TTC549 (cell line): ENCODE results near the gene CAGE1.

ENCODE experiments used
- FAIRE-seq: peaks from 2 replicates; lab custom pipeline; 2012; peaks lifted over from hg19 to GRCh38; lab: Jason Lieb, UNC

The CAGE1 gene

DNA sequence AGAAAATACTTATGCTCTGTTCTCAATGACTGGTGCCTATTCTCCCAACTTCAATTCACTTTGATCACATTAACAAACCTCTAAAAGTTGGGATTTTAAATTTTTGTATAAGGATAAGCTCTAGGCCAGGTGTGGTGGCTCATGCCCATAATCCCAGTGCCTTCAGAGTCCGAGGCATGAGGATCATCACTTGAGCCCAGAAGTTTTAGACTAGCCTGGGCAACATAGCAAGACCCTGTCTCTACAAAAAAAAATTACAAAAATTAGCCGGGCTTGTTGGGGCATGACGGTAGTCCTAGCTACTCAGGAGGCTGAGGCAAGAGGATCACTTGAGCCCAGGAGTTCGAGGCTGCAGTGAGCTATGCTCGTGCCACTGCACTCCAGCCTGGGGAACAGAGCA, 80.5 kb downstream of the CAGE1 start:
- FAIRE-seq, result no peak

DNA sequence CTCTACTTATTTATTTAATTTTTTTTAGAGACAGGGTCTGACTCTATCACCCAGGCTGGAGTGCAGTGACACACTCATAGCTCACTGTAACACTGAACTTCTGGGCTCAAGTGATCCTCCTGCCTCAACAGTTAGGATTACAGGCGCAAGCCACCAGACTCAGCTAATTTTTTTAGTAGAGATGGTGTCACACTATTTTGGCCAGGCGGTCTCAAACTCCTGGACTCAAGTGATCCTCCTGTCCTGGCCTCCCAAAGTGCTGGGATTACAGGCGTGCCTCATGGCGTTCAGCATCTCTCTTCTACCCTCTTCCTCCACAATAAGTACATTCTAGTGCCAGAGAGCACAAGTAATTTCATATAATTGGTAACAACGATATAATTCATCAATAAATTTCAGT, 82.0 kb downstream of the CAGE1 start:
- no peak for FAIRE-seq

DNA sequence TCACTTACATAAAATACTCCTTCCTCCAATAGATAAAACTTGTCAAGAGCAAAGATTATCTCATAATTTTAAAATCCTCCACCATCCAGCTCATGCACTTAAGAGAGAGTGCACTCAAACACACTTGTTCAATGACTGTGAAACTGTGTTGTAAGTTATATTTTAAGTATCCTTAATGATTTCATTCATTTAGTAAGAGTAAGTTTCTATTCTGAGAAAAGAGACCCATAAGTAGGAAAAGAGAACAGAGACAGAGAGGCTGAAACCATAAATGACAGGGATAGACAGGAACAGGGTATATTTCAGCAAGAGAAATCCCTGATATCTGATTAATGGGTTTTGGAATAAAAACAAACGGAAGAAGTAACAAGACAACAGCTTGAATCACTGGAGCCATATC, 84.7 kb downstream of the CAGE1 start:
- no peak for FAIRE-seq

DNA sequence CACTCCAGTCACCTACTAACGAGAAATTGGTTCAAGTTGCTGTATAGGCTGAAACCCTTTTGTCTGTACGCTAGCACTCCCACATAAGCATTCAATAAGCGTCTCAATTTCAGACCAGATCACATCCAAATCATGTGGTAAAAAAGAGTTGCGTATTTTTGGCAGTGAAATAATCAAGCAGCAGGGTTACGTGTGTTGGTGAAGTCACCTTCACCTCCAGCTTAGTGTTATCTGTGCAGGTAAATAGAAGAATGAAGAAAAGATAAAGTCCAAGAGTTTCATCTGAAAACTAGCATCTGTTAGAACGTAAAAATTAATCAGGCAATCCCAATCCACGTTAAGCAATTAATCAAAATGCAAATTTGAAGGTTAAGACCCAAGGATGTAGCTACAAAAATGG, 87.8 kb downstream of the CAGE1 start:
- FAIRE-seq, result no peak

DNA sequence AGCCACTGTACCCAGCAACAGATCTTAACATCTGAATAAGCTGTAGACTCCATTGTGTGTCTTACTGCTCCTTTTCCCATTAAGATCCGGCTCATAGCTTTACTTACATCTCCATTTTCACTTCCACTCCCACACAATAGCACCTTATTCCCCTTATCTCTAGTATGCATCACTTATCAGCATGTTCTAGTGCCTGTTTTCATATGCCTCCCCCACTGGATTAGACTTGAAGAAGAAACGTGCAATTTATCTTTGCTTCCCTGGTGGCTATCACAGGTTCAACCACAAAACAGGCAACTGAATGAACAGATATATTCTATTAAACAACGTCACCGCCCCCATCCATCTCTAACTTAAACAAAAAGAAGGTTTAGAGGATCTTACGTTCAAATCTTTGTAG, 88.6 kb downstream of the CAGE1 start:
- FAIRE-seq, result no peak

DNA sequence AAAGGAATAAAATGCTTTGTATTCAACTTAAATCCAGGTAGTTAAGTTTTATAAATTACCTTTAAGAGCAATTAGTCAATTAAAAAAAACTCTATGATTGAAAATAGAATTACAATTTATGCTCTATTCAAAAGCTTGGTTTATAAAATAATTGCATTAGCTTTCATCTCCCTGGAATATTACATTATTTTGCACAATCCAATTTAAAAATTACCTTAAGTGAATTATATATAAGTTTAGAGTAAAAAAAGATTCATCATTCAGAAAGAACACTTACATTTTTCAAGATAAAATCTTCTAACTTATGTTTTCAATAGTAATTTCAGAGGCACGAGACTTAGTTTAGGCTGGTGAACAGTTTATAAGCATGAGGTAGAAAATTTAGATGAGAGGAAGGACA, 91.4 kb downstream of the CAGE1 start:
- FAIRE-seq, result no peak

DNA sequence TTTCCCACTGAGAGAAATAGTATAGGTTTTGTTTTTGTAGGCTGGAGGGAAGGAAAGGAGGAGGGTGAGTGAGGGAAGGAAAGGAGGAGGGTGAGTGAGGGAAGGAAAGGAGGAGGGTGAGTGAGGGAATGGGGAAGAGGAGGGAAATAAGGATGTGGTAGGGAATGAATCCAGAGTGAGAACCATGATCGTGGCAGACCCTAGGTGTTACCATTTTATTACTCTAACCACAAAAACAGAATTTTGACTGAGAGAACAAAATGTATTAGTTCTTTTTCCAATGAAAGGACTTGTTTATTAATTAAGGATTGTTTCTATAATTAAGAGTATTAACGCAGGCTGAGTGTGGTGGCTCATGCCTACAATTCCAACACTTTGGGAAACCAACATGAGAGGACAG, 92.9 kb downstream of the CAGE1 start:
- no peak for FAIRE-seq

DNA sequence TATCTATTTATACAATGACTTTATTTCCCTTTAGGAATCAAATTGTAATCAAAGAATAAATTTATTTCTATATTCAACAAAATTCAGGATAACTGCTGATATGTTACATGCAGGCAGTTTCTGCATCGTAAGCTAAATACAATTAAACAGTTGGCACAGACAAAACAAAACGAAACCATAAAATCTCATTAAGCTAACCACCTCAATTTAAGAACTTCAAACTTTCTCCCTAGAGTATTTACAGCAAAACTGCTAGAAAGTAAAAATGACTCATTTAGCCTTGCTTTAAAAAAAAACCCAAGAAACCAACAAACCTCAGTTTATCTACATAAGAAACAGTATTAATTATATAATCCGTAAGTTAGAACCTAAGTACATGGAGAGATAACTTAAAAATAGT, 93.6 kb downstream of the CAGE1 start:
- no peak for FAIRE-seq

DNA sequence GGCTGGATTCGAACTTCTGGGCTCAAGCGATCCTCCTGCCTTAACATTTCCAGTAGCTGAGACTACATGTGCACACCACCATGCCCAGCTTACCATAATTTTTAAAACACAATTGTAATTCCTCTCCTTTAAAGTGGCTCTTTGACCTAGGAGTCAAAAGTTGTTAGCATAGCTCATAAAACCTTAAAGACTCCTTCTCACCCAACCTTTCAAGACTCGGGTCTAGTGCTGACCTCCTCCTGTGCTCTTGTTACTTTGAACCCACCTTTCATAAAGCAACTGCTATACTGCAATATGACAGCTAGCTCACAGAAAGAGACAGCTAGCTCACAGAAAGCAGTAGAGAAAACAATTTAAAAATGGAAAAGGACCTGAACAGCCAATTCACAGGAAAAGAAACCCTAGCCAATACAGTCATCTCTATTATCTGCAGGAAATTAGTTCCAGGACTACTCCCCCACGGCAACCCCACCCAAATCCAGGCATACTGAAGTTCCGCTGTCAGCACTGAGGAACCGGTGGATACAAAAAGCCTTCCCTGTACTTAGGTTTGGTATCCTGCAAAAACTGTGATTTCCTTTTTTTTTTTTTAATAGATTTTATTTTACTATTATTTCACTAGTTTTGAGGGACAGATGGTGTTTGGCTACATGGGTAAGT, 96.8 kb downstream of the CAGE1 start:
- FAIRE-seq, result no peak

DNA sequence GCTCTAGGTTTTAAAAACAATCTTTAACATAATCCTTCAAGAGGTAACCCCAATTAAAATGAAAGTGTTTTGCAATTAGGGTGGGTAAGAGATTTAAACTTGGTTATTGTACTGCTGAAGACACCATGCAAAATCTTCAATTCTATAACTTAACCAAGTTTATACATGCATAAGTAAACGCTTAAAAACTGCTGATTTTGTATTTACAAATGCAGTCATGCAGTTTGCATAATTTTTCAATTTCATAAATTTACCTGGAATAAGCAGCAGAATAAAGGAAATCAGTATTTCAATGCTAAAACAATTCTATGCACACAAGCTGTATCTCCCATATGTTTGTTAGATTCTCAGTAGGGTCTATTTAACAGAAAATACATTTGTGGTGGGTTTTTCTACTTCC, 99.5 kb downstream of the CAGE1 start:
- no peak for FAIRE-seq

DNA sequence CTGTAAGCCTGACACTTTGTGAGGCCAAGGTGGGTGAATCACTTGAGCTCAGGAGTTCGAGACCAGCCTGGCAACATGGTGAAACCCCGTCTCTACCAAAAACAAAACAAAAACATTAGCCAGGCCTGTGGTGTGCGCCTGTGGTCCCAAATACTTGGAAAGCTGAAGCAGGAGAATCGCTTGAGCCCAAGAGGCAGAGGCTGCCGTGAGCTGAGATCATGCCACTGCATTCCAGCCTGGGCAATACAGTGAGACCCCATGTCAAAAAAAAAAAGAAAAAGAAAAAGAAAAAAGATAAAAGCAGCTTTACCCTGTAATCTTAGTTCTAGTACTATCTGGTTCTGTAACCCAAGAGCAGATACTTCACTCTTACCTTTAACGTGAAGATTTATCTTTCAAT, 104.1 kb downstream of the CAGE1 start:
- FAIRE-seq, result no peak

DNA sequence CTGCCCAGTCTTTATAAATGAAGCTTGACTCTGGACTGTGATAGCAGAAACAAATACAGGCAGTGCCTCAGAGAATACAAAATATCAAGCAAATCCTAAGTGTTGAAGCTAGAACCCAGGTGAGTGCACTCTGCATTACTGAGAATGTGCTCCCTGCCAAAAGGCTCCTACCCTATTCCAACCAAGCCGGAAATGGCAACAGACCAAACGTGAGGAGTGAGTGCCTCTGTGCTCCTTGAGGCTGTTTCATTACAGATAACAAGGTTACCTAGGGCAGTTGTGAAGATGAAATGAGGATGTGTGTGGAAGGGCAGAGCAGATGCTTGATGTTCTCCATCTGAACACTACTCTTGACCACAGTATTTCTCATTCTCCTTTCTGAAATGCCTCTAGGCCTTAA, 105.9 kb downstream of the CAGE1 start:
- no peak for FAIRE-seq

DNA sequence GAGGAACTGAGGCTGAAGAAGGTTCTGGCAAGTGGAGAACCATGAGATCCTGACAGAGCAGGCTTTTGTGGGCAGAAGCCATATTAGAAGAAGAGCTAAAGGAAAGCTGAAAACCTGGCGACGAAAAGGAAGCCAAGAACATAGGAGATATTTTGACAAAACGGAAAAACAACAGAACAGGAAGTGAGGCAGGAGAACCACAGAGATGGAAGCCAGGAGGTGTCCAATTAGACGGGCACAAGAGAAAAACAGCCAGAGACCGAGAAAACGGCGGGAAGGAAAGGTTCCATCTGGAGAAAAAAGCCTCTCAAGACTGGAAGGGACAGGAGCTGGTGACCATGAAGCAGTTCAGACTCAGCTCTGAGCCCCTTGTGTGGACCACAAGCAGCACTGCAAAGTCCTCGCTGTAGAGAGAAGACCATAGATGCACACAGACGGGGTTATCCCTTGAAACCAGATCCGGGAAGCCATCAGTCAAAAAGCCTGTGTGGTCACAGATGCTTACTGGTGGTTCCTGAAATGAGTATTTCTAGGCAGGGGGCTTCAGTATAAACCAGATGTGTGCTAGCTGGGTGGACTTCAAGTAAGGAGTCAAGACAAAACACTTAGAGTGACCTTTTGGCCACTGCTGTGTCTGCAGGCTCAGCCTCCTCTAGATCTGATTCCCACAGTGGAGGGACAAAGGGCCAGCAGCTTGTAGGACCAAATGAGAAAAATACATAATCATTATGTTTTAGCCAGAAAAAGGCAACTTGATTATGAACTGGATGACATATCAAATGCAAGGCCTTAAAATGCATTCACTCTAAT, 107.2 kb downstream of the CAGE1 start:
- FAIRE-seq, result no peak
